GM12872 (cell line): ENCODE data around the gene RPL15.

ENCODE experiments used
- TF ChIP-seq, protein P1 (sequence below): IDR thresholded peaks from 3 replicates; pipeline ENCODE4 v1.5.1; 2011; ENCODE audit warnings: low read depth, mild to moderate bottlenecking, low read length, moderate library complexity; ENCODE audit not compliant: insufficient read depth

Gene RPL15

DNA sequence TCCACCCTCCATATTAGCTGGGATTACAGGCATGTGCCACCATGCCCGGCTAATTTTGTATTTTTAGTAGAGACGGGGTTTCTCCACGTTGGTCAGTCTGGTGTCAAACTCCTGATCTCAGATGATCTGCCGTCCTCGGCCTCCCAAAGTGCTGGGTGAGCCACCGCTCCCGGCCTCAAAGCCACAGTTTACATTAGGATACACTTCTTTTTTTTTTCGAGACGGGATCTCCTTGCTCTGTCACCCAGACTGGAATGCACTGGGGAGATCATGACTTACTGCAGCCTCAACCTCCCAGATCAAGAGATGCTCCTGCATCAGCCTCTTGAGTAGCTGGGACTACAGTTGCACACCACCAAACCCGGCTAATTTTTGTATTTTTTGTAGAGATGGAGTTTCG is 25.6 kb downstream of the RPL15 start:
- TF ChIP-seq, protein P1, sequence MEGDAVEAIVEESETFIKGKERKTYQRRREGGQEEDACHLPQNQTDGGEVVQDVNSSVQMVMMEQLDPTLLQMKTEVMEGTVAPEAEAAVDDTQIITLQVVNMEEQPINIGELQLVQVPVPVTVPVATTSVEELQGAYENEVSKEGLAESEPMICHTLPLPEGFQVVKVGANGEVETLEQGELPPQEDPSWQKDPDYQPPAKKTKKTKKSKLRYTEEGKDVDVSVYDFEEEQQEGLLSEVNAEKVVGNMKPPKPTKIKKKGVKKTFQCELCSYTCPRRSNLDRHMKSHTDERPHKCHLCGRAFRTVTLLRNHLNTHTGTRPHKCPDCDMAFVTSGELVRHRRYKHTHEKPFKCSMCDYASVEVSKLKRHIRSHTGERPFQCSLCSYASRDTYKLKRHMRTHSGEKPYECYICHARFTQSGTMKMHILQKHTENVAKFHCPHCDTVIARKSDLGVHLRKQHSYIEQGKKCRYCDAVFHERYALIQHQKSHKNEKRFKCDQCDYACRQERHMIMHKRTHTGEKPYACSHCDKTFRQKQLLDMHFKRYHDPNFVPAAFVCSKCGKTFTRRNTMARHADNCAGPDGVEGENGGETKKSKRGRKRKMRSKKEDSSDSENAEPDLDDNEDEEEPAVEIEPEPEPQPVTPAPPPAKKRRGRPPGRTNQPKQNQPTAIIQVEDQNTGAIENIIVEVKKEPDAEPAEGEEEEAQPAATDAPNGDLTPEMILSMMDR, result no peak

DNA sequence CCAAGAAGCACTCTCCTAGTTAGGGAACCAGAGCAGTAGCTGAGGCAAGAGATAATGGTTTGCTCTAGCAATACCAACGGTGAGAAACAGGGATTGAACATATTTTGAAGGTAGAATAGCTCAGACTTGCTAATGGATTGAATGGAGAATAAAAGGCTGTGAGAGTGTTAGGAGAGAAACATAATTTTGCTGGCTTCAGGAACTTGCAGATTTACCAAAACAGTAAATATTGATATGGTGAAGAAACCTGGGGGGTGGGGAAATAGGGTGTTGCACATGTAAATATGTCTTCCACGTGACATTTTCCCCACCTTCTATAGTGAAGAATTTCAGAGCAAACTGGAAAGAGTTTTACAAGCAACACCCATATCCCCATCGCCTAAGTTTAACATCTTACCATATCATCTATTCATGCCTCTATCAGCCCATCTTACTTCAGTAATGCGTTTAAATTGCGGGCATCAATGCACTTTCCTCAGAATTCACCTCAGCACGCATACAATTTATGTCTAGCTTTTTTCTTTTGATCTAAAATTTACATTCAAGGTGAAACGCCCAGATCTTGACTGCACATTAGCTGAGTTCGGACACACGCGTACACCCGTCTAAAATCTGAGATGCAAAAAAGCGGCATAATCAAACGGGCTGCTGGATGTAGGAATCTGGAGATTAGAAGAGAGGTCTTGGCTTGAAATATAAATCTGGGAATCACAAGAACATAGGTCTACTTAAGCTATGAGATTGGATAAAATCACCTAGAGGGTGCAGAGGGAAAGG is 27.3 kb downstream of the RPL15 start:
- TF ChIP-seq, protein P1, result no peak

GRCh38 chr3:23944861-23945662 is 28.1 kb downstream of the RPL15 start, which contains the start of gene NR1D2:
NR1D2 (plus strand) TSS chr3:23945286; CDS start chr3:23945579, 293 bp downstream.
- TF ChIP-seq, protein P1, result no peak

GRCh38 chr3:23945663-23945912 is 28.7 kb downstream of the RPL15 start:
- TF ChIP-seq, protein P1, result no peak

GRCh38 chr3:23945913-23946687 is 29.2 kb downstream of the RPL15 start:
- TF ChIP-seq, protein P1, result 0 out of 3 replicates have a peak, but pooled peaks have one; percentile 5

DNA sequence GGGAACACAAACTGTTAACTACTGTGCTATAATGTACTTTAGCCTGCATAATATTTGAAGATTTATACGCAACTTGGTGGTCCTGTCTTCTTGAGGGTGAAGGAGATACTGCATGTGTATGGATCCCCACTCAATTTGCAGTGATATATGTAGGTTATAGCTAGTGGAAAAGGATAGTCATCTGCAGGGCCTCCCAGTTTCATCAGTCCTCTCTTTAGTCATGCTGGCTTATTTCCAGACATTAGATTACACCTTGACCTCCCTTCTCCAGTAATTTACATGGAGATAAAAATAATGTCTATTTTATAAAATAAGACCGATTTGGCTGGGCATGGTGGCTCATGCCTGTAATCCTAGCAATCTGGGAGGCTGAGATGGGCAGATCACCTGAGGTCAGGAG is 31.8 kb downstream of the RPL15 start:
- TF ChIP-seq, protein P1, result no peak

- TF ChIP-seq, protein P1, result no peak
Measured at GRCh38 chr3:23949784-23950183, 32.9 kb downstream of the RPL15 start.
